DMS53 treated with DMSO at 0.1 percent for 48 hours (cell line): ENCODE data around the gene UPB1.

Source experiments
- DNase-seq: peaks from one replicate; lab custom pipeline; 2025; ENCODE audit not compliant: unreplicated experiment; lab: John Stamatoyannopoulos, UW

UPB1 gene

GRCh38 chr22:24503843-24504338 is 8.8 kb downstream of the UPB1 start:
- no peak for DNase-seq

- no peak for DNase-seq
Observed at GRCh38 chr22:24504540-24504939, 9.4 kb downstream of the UPB1 start.

GRCh38 chr22:24504956-24505736 is 10.0 kb downstream of the UPB1 start:
- peak; percentile 9 for DNase-seq

GRCh38 chr22:24506802-24507438 is 11.8 kb downstream of the UPB1 start:
- peak; percentile 23 for DNase-seq

- no peak for DNase-seq
Observed at GRCh38 chr22:24507716-24508115, 12.6 kb downstream of the UPB1 start.

GRCh38 chr22:24510637-24511625 is 15.8 kb downstream of the UPB1 start:
- DNase-seq, result no peak

GRCh38 chr22:24512043-24512442 is 16.9 kb downstream of the UPB1 start:
- DNase-seq, result no peak

GRCh38 chr22:24513378-24514240 is 18.5 kb downstream of the UPB1 start:
- no peak for DNase-seq

- no peak for DNase-seq
Observed at GRCh38 chr22:24514241-24515026, 19.3 kb downstream of the UPB1 start.

- no peak for DNase-seq
Observed at GRCh38 chr22:24515027-24515338, 19.9 kb downstream of the UPB1 start.

GRCh38 chr22:24516301-24516737 is 21.2 kb downstream of the UPB1 start:
- no peak for DNase-seq

GRCh38 chr22:24517446-24517845 is 22.3 kb downstream of the UPB1 start:
- no peak for DNase-seq

- no peak for DNase-seq
Observed at GRCh38 chr22:24518228-24518627, 23.1 kb downstream of the UPB1 start.

- DNase-seq, result no peak
Observed at GRCh38 chr22:24518771-24519485, 23.8 kb downstream of the UPB1 start.

GRCh38 chr22:24519496-24519895 is 24.4 kb downstream of the UPB1 start:
- DNase-seq, result no peak

GRCh38 chr22:24521791-24522245 is 26.7 kb downstream of the UPB1 start:
- DNase-seq, result peak; percentile 53

GRCh38 chr22:24523873-24524272 is 28.7 kb downstream of the UPB1 start:
- no peak for DNase-seq

GRCh38 chr22:24525416-24526037 is 30.4 kb downstream of the UPB1 start:
- peak; percentile 11 for DNase-seq
